ENCODE measurements around the gene MOG.
A peak's percentile ranks its signal among the peaks of the same experiment; 100 is the strongest.

Gene MOG

GRCh38 chr6:29702519-29703103 lies 45.7 kb downstream of the MOG start:
- TF ChIP-seq CTCF (IDR thresholded peaks at IDR 0.05; ENCODE audit: low read depth, low read length) (peak; percentile 58), EZH2phosphoT487 (IDR thresholded peaks at IDR 0.05; ENCODE audit: low read depth) (no peak)
- no peaks in the 10 kb centered on the region for H3K36me3 ChIP-seq (replicated peaks; ENCODE audit: low read depth, low read length)
- H2AFZ ChIP-seq (ENCODE audit: low read depth, low read length): no peak overlapping the region
- no peak overlapping the region for H3K9ac ChIP-seq (ENCODE audit: low read length)
- no peaks in the 10 kb centered on the region for H4K20me1 ChIP-seq (ENCODE audit: insufficient read depth, low read length)
- H3K27me3 ChIP-seq (ENCODE audit: low read depth, low read length): peaks cover 11% of the 10 kb centered on the region
- H3K9me3 ChIP-seq (ENCODE audit: insufficient read depth, low read length): no peaks in the 10 kb centered on the region
- H3K79me2 ChIP-seq (ENCODE audit: low read length): no peaks in the 10 kb centered on the region
- H3K4me2 ChIP-seq (ENCODE audit: low read length): no peak overlapping the region
- no peak overlapping the region for H3K27ac ChIP-seq (ENCODE audit: low read length)
- H3K4me1 ChIP-seq (ENCODE audit: low read length): no peaks in the 10 kb centered on the region
- H3K4me3 ChIP-seq (ENCODE audit: low read length): no peak overlapping the region

DNA sequence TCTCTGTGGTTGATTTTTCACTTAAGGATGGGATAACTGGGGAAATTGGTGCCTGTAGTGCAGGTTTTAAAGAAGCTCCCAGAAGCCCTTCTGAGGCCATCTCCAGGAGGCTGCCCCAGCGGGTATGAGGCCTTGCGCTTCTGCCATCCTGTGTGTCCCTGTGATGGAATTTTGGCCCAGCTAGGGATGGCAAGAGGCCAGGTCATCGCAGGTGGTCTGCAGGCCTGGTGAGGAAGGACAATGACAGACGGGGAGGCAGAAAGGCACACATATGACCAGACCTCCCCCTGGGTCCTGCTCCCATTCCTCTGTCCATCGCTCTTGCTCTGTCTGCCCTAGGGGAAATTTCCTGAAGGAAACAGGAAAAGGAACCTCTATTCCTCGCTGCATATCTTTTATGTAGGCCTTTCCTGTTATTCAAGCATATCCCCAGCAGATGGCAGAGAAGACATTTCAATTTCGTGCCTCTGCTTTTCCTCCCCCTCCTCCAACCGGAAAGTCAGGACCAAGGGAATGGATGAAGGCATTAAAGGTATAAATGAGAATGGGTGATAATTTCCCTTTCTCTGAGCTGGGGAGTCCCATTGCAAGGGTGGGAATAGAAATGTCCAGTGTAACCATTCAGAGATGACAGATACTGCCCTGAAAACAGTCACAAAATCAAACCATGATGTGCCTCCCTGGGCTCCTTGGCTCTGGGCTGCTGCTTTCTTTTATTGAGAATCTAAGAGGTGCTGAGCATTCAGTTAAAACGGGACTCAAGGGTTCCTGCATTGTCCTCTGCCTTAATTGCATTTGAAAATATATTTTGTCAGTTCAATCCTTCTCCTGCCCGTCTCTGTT lies 48.7 kb downstream of the MOG start:
- Histone ChIP-seq H3K9me3 (ENCODE audit: insufficient read depth, low read length) (no peaks in the 10 kb centered on the region), H3K4me2 (ENCODE audit: low read length) (no peak overlapping the region), H3K4me3 (ENCODE audit: low read length) (no peak overlapping the region), H2AFZ (ENCODE audit: low read depth, low read length) (no peak overlapping the region), H3K9ac (ENCODE audit: low read length) (no peak overlapping the region), H3K27ac (ENCODE audit: low read length) (no peak overlapping the region), H3K27me3 (ENCODE audit: low read depth, low read length) (peaks cover 20% of the 10 kb centered on the region), H3K79me2 (ENCODE audit: low read length) (no peaks in the 10 kb centered on the region), H3K36me3 (replicated peaks; ENCODE audit: low read depth, low read length) (no peaks in the 10 kb centered on the region), H3K4me1 (ENCODE audit: low read length) (peaks cover 13% of the 10 kb centered on the region), H4K20me1 (ENCODE audit: insufficient read depth, low read length) (no peaks in the 10 kb centered on the region)
- TF ChIP-seq CTCF (IDR thresholded peaks at IDR 0.05; ENCODE audit: low read depth, low read length) (peak; percentile 51), EZH2phosphoT487 (IDR thresholded peaks at IDR 0.05; ENCODE audit: low read depth) (no peak)

DNA sequence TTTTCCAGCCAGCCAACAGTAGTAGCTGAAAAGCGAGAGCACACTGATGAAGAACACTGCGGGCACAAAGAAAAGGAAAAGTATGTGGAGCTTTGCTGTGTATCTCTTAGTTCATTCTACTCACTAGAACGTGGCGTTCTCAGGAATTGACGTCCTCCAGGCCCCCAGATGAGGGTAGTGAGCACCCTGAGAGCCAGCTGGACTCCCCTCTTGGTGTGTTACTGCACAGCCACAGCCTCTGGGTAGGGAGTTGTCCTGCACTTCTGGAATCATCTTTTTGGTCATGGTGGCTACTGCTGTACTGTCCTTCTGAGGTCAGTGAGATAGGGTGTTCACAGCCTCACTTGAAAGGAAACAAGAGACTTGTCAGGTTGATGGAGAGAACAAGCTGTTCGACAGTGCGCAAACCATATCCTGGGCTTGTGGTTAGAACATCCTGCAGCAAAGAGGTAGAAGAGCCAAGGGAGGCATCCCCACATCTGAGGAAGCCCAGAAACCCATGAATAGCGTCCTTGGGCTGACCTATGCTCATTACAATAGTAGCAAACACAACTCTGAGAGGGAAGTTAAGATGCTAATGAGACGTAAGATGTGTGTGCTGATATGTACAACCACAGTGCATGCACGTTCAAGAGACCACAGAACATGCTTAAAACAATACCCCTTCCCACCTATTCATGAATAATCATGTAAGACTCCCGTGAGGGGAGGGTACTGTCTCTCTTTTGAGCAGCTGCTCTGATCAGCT lies 51.7 kb downstream of the MOG start:
- H4K20me1 ChIP-seq (ENCODE audit: insufficient read depth, low read length): no peaks in the 10 kb centered on the region
- H3K36me3 ChIP-seq (replicated peaks; ENCODE audit: low read depth, low read length): no peaks in the 10 kb centered on the region
- H3K4me3 ChIP-seq (ENCODE audit: low read length): peak overlapping the region; percentile 62
- no peak overlapping the region for H3K9ac ChIP-seq (ENCODE audit: low read length)
- peaks cover 20% of the 10 kb centered on the region for H3K27me3 ChIP-seq (ENCODE audit: low read depth, low read length)
- H3K9me3 ChIP-seq (ENCODE audit: insufficient read depth, low read length): no peaks in the 10 kb centered on the region
- H3K79me2 ChIP-seq (ENCODE audit: low read length): no peaks in the 10 kb centered on the region
- TF ChIP-seq EZH2phosphoT487 (IDR thresholded peaks at IDR 0.05; ENCODE audit: low read depth): no peak
- no peak for TF ChIP-seq CTCF (IDR thresholded peaks at IDR 0.05; ENCODE audit: low read depth, low read length)
- peaks cover 13% of the 10 kb centered on the region for H3K4me1 ChIP-seq (ENCODE audit: low read length)
- H3K4me2 ChIP-seq (ENCODE audit: low read length): peak overlapping the region; percentile 68
- H3K27ac ChIP-seq (ENCODE audit: low read length): no peak overlapping the region
- no peak overlapping the region for H2AFZ ChIP-seq (ENCODE audit: low read depth, low read length)

- Histone ChIP-seq H3K27me3 (ENCODE audit: low read depth, low read length) (peaks cover 20% of the 10 kb centered on the region), H3K9ac (ENCODE audit: low read length) (no peak overlapping the region), H3K4me2 (ENCODE audit: low read length) (peak overlapping the region; percentile 68), H3K9me3 (ENCODE audit: insufficient read depth, low read length) (no peaks in the 10 kb centered on the region), H3K36me3 (replicated peaks; ENCODE audit: low read depth, low read length) (no peaks in the 10 kb centered on the region), H3K4me3 (ENCODE audit: low read length) (peak overlapping the region; percentile 62), H3K27ac (ENCODE audit: low read length) (no peak overlapping the region), H3K4me1 (ENCODE audit: low read length) (peaks cover 13% of the 10 kb centered on the region), H3K79me2 (ENCODE audit: low read length) (no peaks in the 10 kb centered on the region), H2AFZ (ENCODE audit: low read depth, low read length) (no peak overlapping the region), H4K20me1 (ENCODE audit: insufficient read depth, low read length) (no peaks in the 10 kb centered on the region)
- TF ChIP-seq EZH2phosphoT487 (IDR thresholded peaks at IDR 0.05; ENCODE audit: low read depth): no peak
- TF ChIP-seq CTCF (IDR thresholded peaks at IDR 0.05; ENCODE audit: low read depth, low read length): no peak
These were observed 52.3 kb downstream of the MOG start for GRCh38 chr6:29709188-29709587.

All from OCI-LY3 (cell line).